GM18909 (cell line): Measurements from ENCODE around the gene ASB2.

Experiments used
- ATAC-seq: cut with Tn5 transposase; IDR thresholded peaks from one replicate; pipeline ENCODE4 v1.9.1; 2021; ENCODE audit warnings: mild to moderate bottlenecking; ENCODE audit not compliant: unreplicated experiment, poor library complexity

Gene ASB2

GRCh38 chr14:93932642-93933041 lies 43.7 kb downstream of the ASB2 start:
- ATAC-seq: no peak

- ATAC-seq: no peak
Measured at GRCh38 chr14:93930989-93931307, 45.4 kb downstream of the ASB2 start.

GRCh38 chr14:93930296-93930988 lies 45.9 kb downstream of the ASB2 start:
- ATAC-seq: no peak

GRCh38 chr14:93929657-93930056 lies 46.7 kb downstream of the ASB2 start:
- ATAC-seq: no peak

- ATAC-seq: no peak
Measured at GRCh38 chr14:93929048-93929535, 47.3 kb downstream of the ASB2 start.

- ATAC-seq: no peak
Measured at GRCh38 chr14:93928184-93929047, 48.0 kb downstream of the ASB2 start.

GRCh38 chr14:93927800-93928145 lies 48.6 kb downstream of the ASB2 start:
- ATAC-seq: no peak

DNA sequence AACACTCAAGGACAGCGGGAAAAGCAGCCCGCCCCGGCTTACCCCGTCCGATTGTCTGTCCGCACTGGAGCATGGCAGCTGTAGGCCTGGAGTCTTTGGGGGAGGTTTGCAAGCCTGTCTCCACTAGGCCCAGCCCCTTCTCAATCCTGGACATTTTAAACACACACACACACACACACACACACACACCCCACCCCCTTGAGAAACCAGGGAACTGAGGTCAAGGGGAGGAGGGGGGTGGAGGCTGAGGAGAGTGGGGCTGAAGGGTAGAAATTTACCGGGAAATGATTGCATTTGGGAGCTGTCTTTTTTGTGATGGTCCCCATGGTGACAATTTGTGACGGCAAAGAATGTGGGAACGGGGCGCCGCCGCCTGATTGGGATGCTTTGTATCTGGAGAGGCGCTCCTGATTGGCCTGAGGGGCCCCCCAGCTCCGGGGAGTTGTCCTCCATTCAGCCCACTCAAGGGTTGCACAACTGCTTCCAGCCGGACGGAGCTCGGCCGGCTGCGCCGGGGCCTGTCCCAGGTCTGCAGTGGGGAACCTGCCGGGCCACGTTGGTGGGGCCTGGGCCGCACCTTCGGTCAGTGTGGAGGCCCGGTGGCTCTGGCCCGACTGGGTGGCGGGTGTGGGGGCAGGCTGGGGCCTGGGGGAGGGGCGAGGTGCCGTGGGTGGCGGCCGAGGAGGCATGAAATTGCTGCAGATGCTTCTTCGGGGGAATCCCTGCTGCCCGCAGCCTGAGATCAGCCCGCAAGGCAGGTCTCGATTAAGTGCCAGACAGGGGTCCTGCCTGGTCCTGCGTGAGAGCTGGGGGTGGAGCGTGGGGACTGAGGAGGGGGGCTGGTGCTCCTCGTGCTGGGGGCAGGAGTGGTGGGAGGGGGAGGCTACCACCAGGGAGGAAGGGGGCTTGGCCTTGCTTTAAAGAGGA lies 49.2 kb downstream of the ASB2 start, which contains the start of gene FAM181A:
Gene FAM181A, plus strand, starts transcription at position 472 of the 927 bp plus-strand sequence. CDS start 942 bp downstream, outside the sequence.
- no peak for ATAC-seq

DNA sequence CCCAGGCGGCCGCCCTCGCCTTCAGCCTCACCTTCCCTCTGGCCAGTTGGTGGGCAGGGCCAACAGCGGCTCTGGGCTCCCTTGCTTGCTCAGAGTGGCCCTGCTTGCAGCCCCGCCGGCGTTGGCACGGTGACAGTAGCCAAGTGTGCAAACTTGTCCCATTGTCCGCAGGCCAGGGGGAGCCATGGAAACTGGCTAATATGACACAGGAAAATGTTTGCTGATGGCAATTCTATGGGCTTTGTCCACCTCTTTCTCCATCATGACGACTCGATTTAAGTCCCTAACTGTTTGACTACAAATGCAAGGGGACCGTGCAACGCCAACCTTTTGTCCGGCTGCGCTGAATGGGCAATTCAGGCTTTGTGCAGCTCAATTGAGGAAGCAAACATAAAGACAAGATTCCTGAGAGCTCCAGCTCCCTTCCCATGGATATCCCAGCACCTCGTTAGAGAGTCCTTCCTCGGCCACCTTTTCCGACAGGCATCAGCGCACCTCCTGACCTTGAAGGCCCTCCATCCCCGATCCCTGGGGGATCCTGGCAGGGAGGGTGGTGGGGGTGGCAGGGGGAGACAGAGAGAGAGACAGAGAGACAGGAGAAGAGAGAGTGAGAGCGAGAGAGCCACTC lies 50.0 kb downstream of the ASB2 start:
- no peak for ATAC-seq

DNA sequence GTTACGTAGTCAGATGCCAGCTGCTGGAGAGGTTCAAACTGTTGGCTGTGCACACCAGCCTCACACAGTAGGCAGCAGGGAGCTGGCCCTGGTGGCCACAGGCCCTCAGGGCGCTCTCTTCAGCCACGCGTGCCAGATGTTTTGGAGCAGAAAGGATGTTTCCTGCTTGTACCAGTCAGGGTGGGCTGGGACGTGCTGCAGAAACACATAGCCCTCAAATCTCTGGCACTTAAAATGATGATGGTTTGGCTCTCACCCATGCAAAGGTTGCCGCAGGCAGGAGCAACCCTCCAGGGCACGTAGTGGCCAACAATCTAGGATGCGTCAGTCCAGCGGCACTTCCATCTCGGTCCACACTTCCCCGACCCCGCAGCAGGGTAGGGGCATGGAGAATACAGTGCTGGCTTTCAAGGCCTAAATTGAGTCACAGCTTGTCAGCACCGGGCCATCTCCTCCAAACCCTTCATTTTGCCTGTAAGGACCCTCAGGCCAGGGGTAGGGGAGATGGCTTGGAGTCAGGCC lies 50.9 kb downstream of the ASB2 start:
- no peak for ATAC-seq

DNA sequence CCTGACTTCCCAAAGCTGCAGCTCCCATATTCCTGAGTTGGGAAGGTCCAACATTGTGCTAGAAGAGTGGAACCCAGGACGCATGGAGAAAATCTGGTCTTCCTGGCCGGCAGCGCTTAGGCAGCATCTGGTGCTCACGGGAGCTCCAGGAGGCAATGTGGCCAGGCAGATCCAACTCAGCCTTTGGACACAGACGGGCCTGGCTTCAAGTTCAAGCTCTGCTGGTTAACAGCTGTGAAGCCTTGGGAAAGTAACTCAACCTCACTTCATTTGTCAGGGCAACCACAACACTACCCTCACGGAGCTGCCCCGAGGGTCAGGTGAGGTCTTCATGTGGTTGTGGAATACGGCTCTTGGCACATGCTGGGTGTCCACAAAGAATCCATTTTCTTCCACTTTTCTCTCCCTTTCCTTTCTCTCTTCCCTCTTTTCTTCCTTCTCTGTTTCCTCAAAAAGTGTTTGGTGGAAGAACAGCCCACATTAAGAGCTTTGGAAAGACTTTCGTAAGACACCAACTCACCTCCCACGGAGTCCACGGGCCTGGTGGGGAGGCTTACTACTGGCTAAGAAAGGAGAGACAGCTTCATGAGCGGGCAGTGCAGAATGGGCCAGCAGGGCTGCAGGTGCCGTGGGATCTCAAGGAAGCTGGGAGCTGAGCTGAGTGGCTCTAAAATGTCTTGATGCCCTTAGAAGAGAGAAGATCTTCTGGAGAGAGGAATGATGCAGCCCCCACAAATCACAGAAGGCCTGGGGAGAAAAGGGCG lies 51.6 kb downstream of the ASB2 start:
- ATAC-seq: no peak

GRCh38 chr14:93923626-93924025 lies 52.7 kb downstream of the ASB2 start:
- no peak for ATAC-seq

- ATAC-seq: no peak
Measured at GRCh38 chr14:93921001-93921806, 55.2 kb downstream of the ASB2 start.

DNA sequence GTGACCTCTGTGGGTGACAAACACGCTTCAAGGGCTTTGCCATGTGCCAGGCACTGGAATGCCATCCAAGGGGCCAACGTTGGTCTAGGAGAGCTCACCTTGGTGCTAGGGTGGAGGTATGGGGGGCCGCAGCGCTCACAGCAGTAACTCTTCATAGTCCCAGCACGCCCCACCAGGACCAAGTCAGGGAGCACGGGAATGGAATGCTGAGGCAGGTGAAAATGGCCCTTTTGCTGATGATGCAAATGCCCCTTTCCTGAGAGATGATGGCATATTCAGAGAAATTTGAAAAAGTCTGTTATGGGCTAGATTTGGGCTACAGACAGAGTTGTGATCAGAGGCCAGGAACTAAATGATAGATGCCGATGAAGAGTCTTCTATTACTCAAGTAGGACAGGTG lies 59.2 kb downstream of the ASB2 start:
- no peak for ATAC-seq

DNA sequence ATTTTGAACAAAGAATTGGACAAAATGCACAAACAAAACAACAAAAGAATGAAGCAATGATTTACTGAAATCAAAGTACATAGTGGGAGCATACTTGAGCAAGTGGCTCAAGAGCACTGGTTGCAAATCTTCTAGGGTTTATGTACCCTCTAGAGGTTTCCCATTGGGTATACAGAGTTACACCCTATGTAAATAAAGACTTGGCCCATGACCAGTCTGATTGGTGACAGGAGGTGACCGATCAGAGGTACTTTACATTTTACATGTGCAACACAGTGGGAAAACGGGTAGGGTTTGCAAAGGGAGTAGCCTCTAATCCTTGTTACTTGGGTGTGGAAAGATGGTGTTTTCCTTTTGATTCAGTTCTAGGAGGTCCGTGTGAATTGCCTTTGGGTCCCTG lies 59.9 kb downstream of the ASB2 start:
- no peak for ATAC-seq

DNA sequence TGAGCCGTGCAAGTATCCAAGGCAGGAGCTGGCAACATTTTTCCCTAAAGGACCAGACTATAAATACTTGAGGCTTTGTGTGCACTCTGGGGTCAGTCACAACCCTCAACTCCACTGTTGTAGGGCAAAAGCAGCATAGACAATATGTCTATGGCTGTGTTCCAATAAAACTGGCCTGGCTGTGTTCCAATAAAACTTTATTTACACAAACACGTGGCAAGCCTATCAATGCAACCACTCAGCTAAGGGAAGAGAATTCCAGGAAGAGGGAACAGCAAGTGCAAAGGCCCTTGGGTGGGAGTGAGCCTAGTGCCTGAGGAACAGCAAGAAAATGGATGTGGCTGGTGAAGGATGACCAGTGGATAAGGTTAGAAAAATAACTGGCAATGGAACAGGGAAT lies 60.6 kb downstream of the ASB2 start:
- no peak for ATAC-seq

GRCh38 chr14:93915070-93915705 lies 61.2 kb downstream of the ASB2 start:
- ATAC-seq: no peak

- no peak for ATAC-seq
Measured at GRCh38 chr14:93914278-93914677, 62.1 kb downstream of the ASB2 start.
